MCF 10A (cell line): ENCODE results near the gene EHD3. TPM values are rescaled to one million over a fixed set of nuclear protein-coding genes. Genes with fewer than 3 reads are reported as not detected.

Experiments used
- BruUV-seq: library from RNA; stranded (reverse); fragments of 400-500 nt; replicated peaks from 2 replicates; lab custom pipeline; 2021; lab: Mats Ljungman, UMichigan
- CTCF ChIA-PET: fragments of 300-600 bp; sonication (Branson Sonifier 250); formaldehyde crosslinking; extraction: SDS; loops from one replicate; lab custom pipeline; 2021; ENCODE audit warnings: antibody characterized with exemption, inconsistent platforms; lab: Yijun Ruan, JAX
- POLR2A ChIA-PET: fragments of 300-600, 350-650 bp; sonication (Branson Sonifier 250); formaldehyde crosslinking; extraction: SDS; loops from one replicate; lab custom pipeline; 2020; ENCODE audit warnings: antibody characterized with exemption, inconsistent platforms; lab: Yijun Ruan, JAX
- DNase-seq: peaks from one replicate; pipeline ENCODE4 v3.0.0-alpha.2; 2018; ENCODE audit not compliant: unreplicated experiment
- H3K27ac Mint-ChIP-seq: one replicate; pipeline ENCODE4 v1.8.0; 2022; ENCODE audit warnings: mild to moderate bottlenecking, low read depth, mixed read lengths; ENCODE audit not compliant: unreplicated experiment
- H3K27me3 Mint-ChIP-seq: one replicate; pipeline ENCODE4 v1.8.0; 2022; ENCODE audit warnings: mixed read lengths; ENCODE audit not compliant: insufficient read depth, unreplicated experiment
- H3K36me3 Mint-ChIP-seq: one replicate; pipeline ENCODE4 v1.8.0; 2022; ENCODE audit warnings: mild to moderate bottlenecking, moderate library complexity, mixed read lengths; ENCODE audit not compliant: insufficient read depth, unreplicated experiment
- H3K4me1 Mint-ChIP-seq: one replicate; pipeline ENCODE4 v1.8.0; 2022; ENCODE audit warnings: mixed read lengths; ENCODE audit not compliant: insufficient read depth, unreplicated experiment
- H3K4me3 Mint-ChIP-seq: one replicate; pipeline ENCODE4 v1.8.0; 2022; ENCODE audit warnings: mild to moderate bottlenecking, moderate library complexity, mixed read lengths; ENCODE audit not compliant: unreplicated experiment
- H3K9me3 Mint-ChIP-seq: one replicate; pipeline ENCODE4 v1.8.0; 2022; ENCODE audit warnings: mixed read lengths; ENCODE audit not compliant: unreplicated experiment
- intact Hi-C: fragments of 100-400 bp; cut with micrococcal nuclease; formaldehyde crosslinking; loops from 2 replicates; pipeline ENCODE4 v1.14.1; 2022
- total RNA-seq: library from RNA; stranded (reverse); gene quantifications from 2 replicates; pipeline ENCODE4 v1.2.3, GENCODE V29; 2022
- TF ChIP-seq, protein P1 (sequence below): fragments of 200-600 bp; IDR thresholded peaks from one replicate; pipeline ENCODE4 v1.8.0; 2022; ENCODE audit warnings: antibody characterized with exemption, mild to moderate bottlenecking; ENCODE audit not compliant: unreplicated experiment

EHD3 gene
- total RNA-seq, 1 experiment from 2014 or later, result 0.49 TPM

DNA sequence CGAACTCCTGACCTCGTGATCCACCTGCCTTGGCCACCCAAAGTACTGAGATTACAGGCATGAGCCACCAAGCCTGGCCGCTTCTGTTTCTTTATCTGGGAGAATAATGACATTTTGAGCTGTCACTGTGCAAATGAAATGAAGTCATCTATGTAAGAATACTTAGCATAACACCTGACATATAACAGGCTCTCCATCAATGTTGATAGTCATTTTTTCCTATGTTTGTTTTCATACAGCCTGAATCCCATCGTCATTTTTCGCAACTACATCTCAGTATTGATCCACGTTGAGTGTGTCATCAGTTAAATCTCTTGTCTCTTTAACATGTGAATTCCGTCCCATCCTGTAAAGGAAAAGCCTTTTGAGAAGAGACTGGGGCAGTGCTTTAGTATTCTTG is 10.2 kb upstream of the EHD3 start:
- Mint-ChIP-seq H3K36me3 (peaks cover 6% of the 10 kb centered on the region), H3K27me3 (peaks cover 100% of the 10 kb centered on the region), H3K4me1 (no peaks in the 10 kb centered on the region), H3K4me3 (no peak overlapping the region), H3K9me3 (no peaks in the 10 kb centered on the region), H3K27ac (no peak overlapping the region)
- ChIA-PET POLR2A (no interaction called here), CTCF (interaction anchor here (0.7 kb wide), 1 partner anchor 518 kb away, joined by 5 read pairs; no protein-coding TSS in a partner anchor)
- no TSS peak for BruUV-seq
- intact Hi-C loops, result no loop called here
- TF ChIP-seq, protein P1, sequence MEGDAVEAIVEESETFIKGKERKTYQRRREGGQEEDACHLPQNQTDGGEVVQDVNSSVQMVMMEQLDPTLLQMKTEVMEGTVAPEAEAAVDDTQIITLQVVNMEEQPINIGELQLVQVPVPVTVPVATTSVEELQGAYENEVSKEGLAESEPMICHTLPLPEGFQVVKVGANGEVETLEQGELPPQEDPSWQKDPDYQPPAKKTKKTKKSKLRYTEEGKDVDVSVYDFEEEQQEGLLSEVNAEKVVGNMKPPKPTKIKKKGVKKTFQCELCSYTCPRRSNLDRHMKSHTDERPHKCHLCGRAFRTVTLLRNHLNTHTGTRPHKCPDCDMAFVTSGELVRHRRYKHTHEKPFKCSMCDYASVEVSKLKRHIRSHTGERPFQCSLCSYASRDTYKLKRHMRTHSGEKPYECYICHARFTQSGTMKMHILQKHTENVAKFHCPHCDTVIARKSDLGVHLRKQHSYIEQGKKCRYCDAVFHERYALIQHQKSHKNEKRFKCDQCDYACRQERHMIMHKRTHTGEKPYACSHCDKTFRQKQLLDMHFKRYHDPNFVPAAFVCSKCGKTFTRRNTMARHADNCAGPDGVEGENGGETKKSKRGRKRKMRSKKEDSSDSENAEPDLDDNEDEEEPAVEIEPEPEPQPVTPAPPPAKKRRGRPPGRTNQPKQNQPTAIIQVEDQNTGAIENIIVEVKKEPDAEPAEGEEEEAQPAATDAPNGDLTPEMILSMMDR, result no peak
- DNase-seq, result no peak

DNA sequence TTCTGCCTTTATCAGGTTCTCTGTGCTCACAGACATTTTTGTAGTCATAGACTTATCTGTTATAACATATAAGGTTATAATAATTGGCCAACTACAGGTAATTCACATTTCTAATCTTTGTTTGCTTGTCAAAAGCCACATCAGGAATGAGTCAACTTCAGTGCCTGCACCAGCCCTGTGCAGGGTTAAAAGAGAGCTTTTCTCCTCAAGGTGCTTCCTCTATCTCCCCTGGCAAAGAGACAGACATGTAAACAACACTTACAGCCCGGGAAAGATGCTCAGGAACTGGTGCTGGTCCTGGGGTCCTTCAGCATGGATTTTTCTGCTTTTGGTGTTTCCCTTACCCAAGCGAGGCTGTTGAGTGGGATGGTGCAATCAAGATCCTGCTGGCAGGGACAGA is 7.7 kb upstream of the EHD3 start:
- no peaks in the 10 kb centered on the region for H3K4me1 Mint-ChIP-seq
- TF ChIP-seq, protein P1, result no peak
- CTCF ChIA-PET, result no interaction called here

DNA sequence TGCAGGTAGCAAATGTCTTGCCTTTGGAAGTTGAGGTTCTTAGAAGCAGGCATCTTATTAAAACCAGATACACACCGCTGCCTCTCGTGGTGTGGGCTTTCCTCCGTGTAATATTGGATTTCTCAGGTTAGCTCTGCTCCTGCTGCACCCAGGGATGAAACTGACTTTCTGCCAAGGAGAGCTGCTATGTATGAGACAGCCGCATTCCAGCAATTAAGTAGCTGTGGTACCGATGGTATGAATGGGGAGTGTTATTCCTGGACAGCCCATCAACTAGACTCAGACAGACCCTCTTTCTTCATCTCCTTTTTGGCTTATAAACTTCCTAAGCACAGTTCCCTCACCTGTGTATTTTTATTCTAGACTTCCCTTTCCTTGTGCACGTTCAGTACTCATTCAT is 6.8 kb upstream of the EHD3 start:
- TF ChIP-seq, protein P1, result no peak
- POLR2A ChIA-PET, result no interaction called here
- Mint-ChIP-seq H3K4me1 (no peaks in the 10 kb centered on the region), H3K4me3 (no peak overlapping the region), H3K36me3 (peaks cover 6% of the 10 kb centered on the region), H3K9me3 (no peaks in the 10 kb centered on the region), H3K27me3 (peaks cover 100% of the 10 kb centered on the region), H3K27ac (no peak overlapping the region)
- no TSS peak for BruUV-seq
- intact Hi-C loops, result no loop called here
- no peak for DNase-seq
- CTCF ChIA-PET, result interaction anchor here (0.7 to 1.4 kb wide), 2 partner anchors 20 to 57 kb away, joined by 3 to 4 read pairs; no protein-coding TSS in a partner anchor

More for the DNA sequence above, 7.7 kb upstream of the EHD3 start:
- no peak overlapping the region for H3K4me3 Mint-ChIP-seq
- POLR2A ChIA-PET, result no interaction called here
- intact Hi-C loops, result no loop called here
- peaks cover 6% of the 10 kb centered on the region for H3K36me3 Mint-ChIP-seq
- no peak overlapping the region for H3K27ac Mint-ChIP-seq
- no TSS peak for BruUV-seq
- no peak for DNase-seq
- peaks cover 100% of the 10 kb centered on the region for H3K27me3 Mint-ChIP-seq
- no peaks in the 10 kb centered on the region for H3K9me3 Mint-ChIP-seq

DNA sequence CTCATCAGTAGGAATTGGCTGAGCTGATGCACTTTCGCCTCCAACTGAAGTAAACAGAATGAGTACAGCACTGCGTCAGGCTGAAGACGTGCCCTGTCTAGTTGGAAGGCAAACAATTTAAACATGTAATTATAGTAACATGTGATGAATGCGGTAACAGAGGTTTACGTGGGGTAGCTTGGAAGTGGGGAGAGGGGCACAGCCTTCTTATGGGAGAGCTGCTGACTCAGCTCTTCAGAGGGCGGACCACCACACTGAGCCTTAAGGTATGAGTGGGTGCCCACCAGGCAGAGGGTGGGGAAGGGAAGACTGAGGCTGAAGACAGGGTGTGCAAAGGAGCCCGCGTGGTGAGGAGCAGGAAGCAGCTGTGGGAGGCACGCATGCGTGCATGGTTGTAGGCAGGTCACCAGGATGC is 6.2 kb upstream of the EHD3 start:
- Mint-ChIP-seq H3K27ac (no peak overlapping the region), H3K4me3 (no peak overlapping the region), H3K9me3 (no peaks in the 10 kb centered on the region), H3K27me3 (peaks cover 100% of the 10 kb centered on the region), H3K4me1 (no peaks in the 10 kb centered on the region), H3K36me3 (peaks cover 6% of the 10 kb centered on the region)
- no peak for DNase-seq
- ChIA-PET CTCF (interaction anchor here (0.7 to 1.4 kb wide), 2 partner anchors 21 to 58 kb away, joined by 3 to 4 read pairs; no protein-coding TSS in a partner anchor), POLR2A (no interaction called here)
- intact Hi-C loops, result no loop called here
- BruUV-seq, result no TSS peak
- TF ChIP-seq, protein P1, result no peak
